Large intestine (tissue), 3 donors: Measurements from ENCODE around the gene MAP3K14. TPM values are rescaled to one million over a fixed set of nuclear protein-coding genes. Genes with fewer than 3 reads are reported as not detected.

Source experiments
- DNase-seq, 2 donors: peaks; one replicate each; pipeline versions ENCODE4 v3.0.0 to v3.0.0-alpha.2; 2013
- H3K27ac ChIP-seq: one replicate; pipeline ENCODE4 v1.5.1; 2013; ENCODE audit warnings: low read length
- H3K27me3 ChIP-seq: 2 replicates; pipeline ENCODE4 v1.6.1; 2013; ENCODE audit warnings: low read length; ENCODE audit not compliant: control insufficient read depth, insufficient read depth
- H3K36me3 ChIP-seq: 2 replicates; pipeline ENCODE4 v1.6.1; 2013; ENCODE audit warnings: low read length; ENCODE audit not compliant: control insufficient read depth, insufficient read depth
- H3K4me1 ChIP-seq: one replicate; pipeline ENCODE4 v1.6.1; 2013; ENCODE audit warnings: low read length; ENCODE audit not compliant: control insufficient read depth, insufficient read depth
- H3K4me3 ChIP-seq: one replicate; pipeline ENCODE4 v1.5.1; 2013; ENCODE audit warnings: low read length
- H3K9me3 ChIP-seq: one replicate; pipeline ENCODE4 v1.6.1; 2013; ENCODE audit warnings: mild to moderate bottlenecking, low read depth, low read length, moderate library complexity; ENCODE audit not compliant: control insufficient read depth
- WGBS: methylation state at CpG from one replicate; pipeline ENCODE4 v1.1.5; 2013; ENCODE audit warnings: low lambda C conversion rate; ENCODE audit not compliant: insufficient coverage; 5-methylcytosine and 5-hydroxymethylcytosine counted together
- polyA plus RNA-seq: library from polyadenylated mRNA; unstranded; fragments of 120-200 nt; gene quantifications from one replicate; pipeline ENCODE4 v1.2.1, GENCODE V29; 2013

MAP3K14 gene
- polyA plus RNA-seq, 1 donor, result 8.7 TPM

- H3K4me3 ChIP-seq, result no peak overlapping the region
- H3K9me3 ChIP-seq, result no peaks in the 10 kb centered on the region
- peaks cover 28% of the 10 kb centered on the region for H3K36me3 ChIP-seq
- no peaks in the 10 kb centered on the region for H3K27me3 ChIP-seq
- H3K4me1 ChIP-seq, result peaks cover 11% of the 10 kb centered on the region
- H3K27ac ChIP-seq, result no peak overlapping the region
- no peak for DNase-seq
- no CpG with 5 or more reads among the region's 7 CpGs for WGBS
Observed at GRCh38 chr17:45277992-45278391, 38.8 kb downstream of the MAP3K14 start.

GRCh38 chr17:45277216-45277849, 39.5 kb downstream of the MAP3K14 start:
- H3K27ac ChIP-seq, result peak overlapping the region; percentile 54
- H3K4me1 ChIP-seq, result peaks cover 11% of the 10 kb centered on the region
- no CpG with 5 or more reads among the region's 16 CpGs for WGBS
- no peaks in the 10 kb centered on the region for H3K27me3 ChIP-seq
- H3K4me3 ChIP-seq, result no peak overlapping the region
- H3K36me3 ChIP-seq, result peaks cover 24% of the 10 kb centered on the region
- H3K9me3 ChIP-seq, result no peaks in the 10 kb centered on the region
- peak; percentile 92 to 94 for DNase-seq

GRCh38 chr17:45276031-45276430, 40.8 kb downstream of the MAP3K14 start:
- Histone ChIP-seq H3K36me3 (peaks cover 21% of the 10 kb centered on the region), H3K27ac (no peak overlapping the region)

GRCh38 chr17:45274033-45274432, 42.8 kb downstream of the MAP3K14 start:
- H3K36me3 ChIP-seq, result peaks cover 38% of the 10 kb centered on the region
- no peak overlapping the region for H3K27ac ChIP-seq
- no peaks in the 10 kb centered on the region for H3K9me3 ChIP-seq
- DNase-seq, result no peak
- H3K4me3 ChIP-seq, result no peak overlapping the region
- H3K4me1 ChIP-seq, result peaks cover 11% of the 10 kb centered on the region
- no CpG with 5 or more reads among the region's 5 CpGs for WGBS
- no peaks in the 10 kb centered on the region for H3K27me3 ChIP-seq

More at GRCh38 chr17:45276031-45276430, 40.8 kb downstream of the MAP3K14 start:
- H3K4me1 ChIP-seq, result peaks cover 11% of the 10 kb centered on the region
- no peaks in the 10 kb centered on the region for H3K27me3 ChIP-seq
- DNase-seq, result no peak
- H3K4me3 ChIP-seq, result no peak overlapping the region
- no peaks in the 10 kb centered on the region for H3K9me3 ChIP-seq
- no CpG with 5 or more reads among the region's 6 CpGs for WGBS

GRCh38 chr17:45273551-45273957, 43.3 kb downstream of the MAP3K14 start:
- Histone ChIP-seq H3K4me1 (peaks cover 11% of the 10 kb centered on the region), H3K27ac (no peak overlapping the region), H3K4me3 (no peak overlapping the region), H3K9me3 (no peaks in the 10 kb centered on the region), H3K36me3 (peaks cover 42% of the 10 kb centered on the region), H3K27me3 (no peaks in the 10 kb centered on the region)
- DNase-seq, result no peak
- no CpG with 5 or more reads among the region's 16 CpGs for WGBS

GRCh38 chr17:45271603-45272002, 45.2 kb downstream of the MAP3K14 start:
- Histone ChIP-seq H3K4me1 (peaks cover under 1% of the 10 kb centered on the region), H3K4me3 (no peak overlapping the region), H3K36me3 (peaks cover 57% of the 10 kb centered on the region), H3K27me3 (no peaks in the 10 kb centered on the region), H3K27ac (no peak overlapping the region), H3K9me3 (no peaks in the 10 kb centered on the region)
- no peak for DNase-seq
- 100% methylated on average over 1 of the region's 3 CpGs for WGBS

- Histone ChIP-seq H3K36me3 (peaks cover 64% of the 10 kb centered on the region), H3K4me1 (peaks cover 8% of the 10 kb centered on the region), H3K9me3 (no peaks in the 10 kb centered on the region), H3K27me3 (no peaks in the 10 kb centered on the region), H3K4me3 (no peak overlapping the region), H3K27ac (no peak overlapping the region)
- no CpG with 5 or more reads among the region's 13 CpGs for WGBS
- no peak for DNase-seq
Observed at GRCh38 chr17:45270828-45271418, 45.9 kb downstream of the MAP3K14 start.

DNA sequence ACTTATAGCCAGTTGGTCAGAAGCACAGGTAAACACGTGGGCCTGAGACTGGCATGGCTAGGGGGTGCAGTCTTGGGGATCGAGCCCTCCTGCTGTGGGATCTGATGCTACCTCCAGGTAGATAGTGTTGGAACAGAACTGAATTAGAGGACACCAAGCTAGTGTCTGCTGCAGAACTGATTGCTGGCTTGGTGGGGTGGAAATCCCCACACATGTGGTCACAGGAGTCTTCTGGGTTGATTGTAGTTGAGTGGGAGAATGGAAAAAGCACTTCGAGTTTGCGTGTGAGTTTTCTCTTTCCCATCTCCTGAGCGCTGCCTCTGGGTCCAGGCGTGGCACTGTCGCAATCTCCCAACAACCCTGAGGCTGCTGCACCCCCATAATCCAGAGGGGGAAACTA, 46.9 kb downstream of the MAP3K14 start:
- H3K4me1 ChIP-seq, result peaks cover 18% of the 10 kb centered on the region
- peaks cover 66% of the 10 kb centered on the region for H3K36me3 ChIP-seq
- H3K27ac ChIP-seq, result no peak overlapping the region
- DNase-seq, result no peak
- no peak overlapping the region for H3K4me3 ChIP-seq
- H3K27me3 ChIP-seq, result no peaks in the 10 kb centered on the region
- H3K9me3 ChIP-seq, result no peaks in the 10 kb centered on the region
- no CpG with 5 or more reads among the region's 7 CpGs for WGBS

DNA sequence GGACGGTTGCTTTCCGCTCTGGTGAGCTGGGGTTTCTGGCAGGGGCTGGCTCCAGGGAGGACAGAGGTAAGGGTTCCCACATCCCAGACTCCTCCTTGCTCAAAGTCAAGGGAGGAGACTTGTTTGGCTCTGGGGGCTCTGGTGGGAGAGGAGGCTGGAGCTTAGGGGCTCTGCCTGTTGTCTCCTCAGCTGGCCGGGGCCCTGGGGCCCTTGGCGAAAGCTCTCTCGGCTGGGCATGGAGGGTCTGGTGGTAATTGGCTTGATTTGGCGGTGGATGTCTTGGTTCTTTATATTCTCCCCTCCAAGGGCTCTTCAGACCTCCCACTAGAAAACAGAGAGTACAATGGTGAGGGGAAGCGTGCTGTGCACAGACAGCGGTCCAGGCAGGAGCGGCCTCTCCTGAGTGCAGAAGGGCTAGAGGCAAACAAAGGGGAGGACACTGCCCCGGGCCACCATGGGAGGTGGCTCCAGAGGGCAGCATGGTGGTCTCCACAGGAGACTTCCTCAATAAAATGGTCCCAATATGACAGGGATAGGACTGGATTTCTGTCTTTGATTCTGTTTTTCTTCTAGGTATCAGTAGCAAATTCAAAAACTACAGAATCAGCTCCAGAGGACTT, 49.3 kb downstream of the MAP3K14 start:
- H3K4me1 ChIP-seq, result peaks cover 28% of the 10 kb centered on the region
- H3K36me3 ChIP-seq, result peaks cover 61% of the 10 kb centered on the region
- 100% methylated on average over 1 of the region's 10 CpGs for WGBS
- no peaks in the 10 kb centered on the region for H3K27me3 ChIP-seq
- DNase-seq, result no peak
- no peak overlapping the region for H3K4me3 ChIP-seq
- no peaks in the 10 kb centered on the region for H3K9me3 ChIP-seq
- H3K27ac ChIP-seq, result no peak overlapping the region

- no peaks in the 10 kb centered on the region for H3K27me3 ChIP-seq
- no peak for DNase-seq
- peaks cover 33% of the 10 kb centered on the region for H3K4me1 ChIP-seq
- no peak overlapping the region for H3K4me3 ChIP-seq
- no peaks in the 10 kb centered on the region for H3K9me3 ChIP-seq
- H3K36me3 ChIP-seq, result peaks cover 61% of the 10 kb centered on the region
- WGBS, result no CpG with 5 or more reads among the region's 13 CpGs
- H3K27ac ChIP-seq, result peak overlapping the region; percentile 74
Observed at GRCh38 chr17:45266372-45266926, 50.4 kb downstream of the MAP3K14 start.
